IPS-18a (cell line): ENCODE data around the gene CFAP141.

Source experiments
- H3K27ac ChIP-seq: one replicate; pipeline ENCODE4 v1.5.1; 2013; ENCODE audit warnings: low read length
- H3K27me3 ChIP-seq: one replicate; pipeline ENCODE4 v1.6.1; 2013; ENCODE audit warnings: mild to moderate bottlenecking, low read length; ENCODE audit not compliant: control insufficient read depth, insufficient read depth
- H3K36me3 ChIP-seq: one replicate; pipeline ENCODE4 v1.6.1; 2013; ENCODE audit warnings: low read depth, low read length; ENCODE audit not compliant: control insufficient read depth
- H3K4me1 ChIP-seq: one replicate; pipeline ENCODE4 v1.6.1; 2013; ENCODE audit warnings: low read depth, low read length; ENCODE audit not compliant: control insufficient read depth
- H3K4me3 ChIP-seq: one replicate; pipeline ENCODE4 v1.5.1; 2013; ENCODE audit warnings: low read length
- H3K9ac ChIP-seq: one replicate; pipeline ENCODE4 v1.6.1; 2013; ENCODE audit warnings: mild to moderate bottlenecking, low read length, moderate library complexity
- H3K9me3 ChIP-seq: one replicate; pipeline ENCODE4 v1.6.1; 2013; ENCODE audit warnings: low read depth, low read length; ENCODE audit not compliant: control insufficient read depth

Gene CFAP141

GRCh38 chr1:154222918-154223317 lies 16.8 kb upstream of the CFAP141 start:
- Histone ChIP-seq H3K27me3 (no peaks in the 10 kb centered on the region), H3K4me1 (peaks cover 15% of the 10 kb centered on the region), H3K4me3 (peak overlapping the region; percentile 82), H3K36me3 (peaks cover 51% of the 10 kb centered on the region), H3K9ac (peak overlapping the region; percentile 88), H3K27ac (no peak overlapping the region), H3K9me3 (no peaks in the 10 kb centered on the region)

- Histone ChIP-seq H3K4me1 (peaks cover 15% of the 10 kb centered on the region), H3K27ac (no peak overlapping the region), H3K4me3 (peak overlapping the region; percentile 82), H3K36me3 (peaks cover 51% of the 10 kb centered on the region), H3K9ac (peak overlapping the region; percentile 88), H3K9me3 (no peaks in the 10 kb centered on the region), H3K27me3 (no peaks in the 10 kb centered on the region)
Observed at GRCh38 chr1:154222518-154222917, 16.4 kb upstream of the CFAP141 start.

- Histone ChIP-seq H3K36me3 (peaks cover 45% of the 10 kb centered on the region), H3K9me3 (no peaks in the 10 kb centered on the region), H3K4me3 (peak overlapping the region; percentile 82), H3K27me3 (no peaks in the 10 kb centered on the region), H3K27ac (peak overlapping the region; percentile 64), H3K9ac (peak overlapping the region; percentile 88), H3K4me1 (peaks cover 15% of the 10 kb centered on the region)
Observed at GRCh38 chr1:154221278-154222001, 15.3 kb upstream of the CFAP141 start.

- H3K36me3 ChIP-seq = peaks cover 40% of the 10 kb centered on the region
- H3K27ac ChIP-seq = peak overlapping the region; percentile 64
- peak overlapping the region; percentile 82 for H3K4me3 ChIP-seq
- H3K9ac ChIP-seq = peak overlapping the region; percentile 88
- peaks cover 15% of the 10 kb centered on the region for H3K4me1 ChIP-seq
- no peaks in the 10 kb centered on the region for H3K9me3 ChIP-seq
- no peaks in the 10 kb centered on the region for H3K27me3 ChIP-seq
Observed at GRCh38 chr1:154220970-154221277, 14.8 kb upstream of the CFAP141 start.

- Histone ChIP-seq H3K9me3 (no peaks in the 10 kb centered on the region), H3K27ac (peak within 1 kb of the TSS; percentile 98), H3K4me1 (peaks cover 15% of the 10 kb centered on the region), H3K4me3 (peak within 1 kb of the TSS; percentile 85), H3K9ac (peak within 1 kb of the TSS; percentile 99), H3K27me3 (no peaks in the 10 kb centered on the region), H3K36me3 (peaks cover 37% of the 10 kb centered on the region)
Observed at GRCh38 chr1:154220071-154220969, 14.2 kb upstream of the CFAP141 start, which contains the start of gene UBAP2L. TSS of gene UBAP2L (plus strand) at chr1:154220955. CDS start at chr1:154225124, 4,169 bp downstream.

- Histone ChIP-seq H3K27ac (peak overlapping the region; percentile 98), H3K27me3 (no peaks in the 10 kb centered on the region), H3K36me3 (peaks cover 30% of the 10 kb centered on the region), H3K9ac (peak overlapping the region; percentile 99), H3K9me3 (no peaks in the 10 kb centered on the region), H3K4me1 (peaks cover 15% of the 10 kb centered on the region), H3K4me3 (peak overlapping the region; percentile 85)
Observed at GRCh38 chr1:154219541-154219940, 13.4 kb upstream of the CFAP141 start.

GRCh38 chr1:154218545-154218944 lies 12.4 kb upstream of the CFAP141 start:
- Histone ChIP-seq H3K4me3 (peak overlapping the region; percentile 85), H3K27ac (no peak overlapping the region), H3K9me3 (no peaks in the 10 kb centered on the region), H3K27me3 (no peaks in the 10 kb centered on the region), H3K36me3 (peaks cover 33% of the 10 kb centered on the region), H3K4me1 (peaks cover 15% of the 10 kb centered on the region), H3K9ac (no peak overlapping the region)

- Histone ChIP-seq H3K27ac (no peak overlapping the region), H3K9ac (no peak overlapping the region), H3K4me3 (no peak overlapping the region), H3K4me1 (no peaks in the 10 kb centered on the region), H3K9me3 (no peaks in the 10 kb centered on the region), H3K27me3 (no peaks in the 10 kb centered on the region), H3K36me3 (peaks cover 58% of the 10 kb centered on the region)
Observed at GRCh38 chr1:154213274-154213673, 7.1 kb upstream of the CFAP141 start.

GRCh38 chr1:154212083-154212482 lies 6.0 kb upstream of the CFAP141 start:
- Histone ChIP-seq H3K9me3 (no peaks in the 10 kb centered on the region), H3K36me3 (peaks cover 54% of the 10 kb centered on the region), H3K9ac (no peak overlapping the region), H3K4me1 (no peaks in the 10 kb centered on the region), H3K27ac (no peak overlapping the region), H3K4me3 (no peak overlapping the region), H3K27me3 (no peaks in the 10 kb centered on the region)

- no peaks in the 10 kb centered on the region for H3K9me3 ChIP-seq
- peaks cover 59% of the 10 kb centered on the region for H3K36me3 ChIP-seq
- no peak overlapping the region for H3K4me3 ChIP-seq
- no peaks in the 10 kb centered on the region for H3K4me1 ChIP-seq
- no peak overlapping the region for H3K9ac ChIP-seq
- no peaks in the 10 kb centered on the region for H3K27me3 ChIP-seq
- H3K27ac ChIP-seq = no peak overlapping the region
Observed at GRCh38 chr1:154208677-154209388, 2.7 kb upstream of the CFAP141 start.

- Histone ChIP-seq H3K27ac (no peak overlapping the region), H3K9ac (no peak overlapping the region), H3K27me3 (no peaks in the 10 kb centered on the region), H3K4me3 (no peak overlapping the region), H3K9me3 (no peaks in the 10 kb centered on the region), H3K4me1 (no peaks in the 10 kb centered on the region), H3K36me3 (peaks cover 44% of the 10 kb centered on the region)
Observed at GRCh38 chr1:154207262-154207661, 1.1 kb upstream of the CFAP141 start.
